LNCAP (cell line): ENCODE data around the gene HNRNPAB.

Source experiments
- CTCF ChIP-seq: fragments of 450-650 bp; IDR thresholded peaks from 2 replicates; pipeline ENCODE4 v1.5.1; 2017; ENCODE audit warnings: mild to moderate bottlenecking

The HNRNPAB gene

GRCh38 chr5:178198706-178199105, 5.6 kb upstream of the HNRNPAB start:
- no peak for TF ChIP-seq CTCF

- no peak for TF ChIP-seq CTCF
These were observed 4.5 kb upstream of the HNRNPAB start for GRCh38 chr5:178199581-178200434.

- no peak for TF ChIP-seq CTCF
These were observed 3.0 kb upstream of the HNRNPAB start for GRCh38 chr5:178201221-178201926.

- TF ChIP-seq CTCF, result no peak
These were observed 2.5 kb upstream of the HNRNPAB start for GRCh38 chr5:178201927-178202235.

- no peak for TF ChIP-seq CTCF
These were observed 1.8 kb upstream of the HNRNPAB start for GRCh38 chr5:178202541-178202940.

- TF ChIP-seq CTCF, result no peak
These were observed 607 bp upstream of the HNRNPAB start for GRCh38 chr5:178203670-178204181.

GRCh38 chr5:178204935-178205748, 809 bp downstream of the HNRNPAB start:
- no peak for TF ChIP-seq CTCF
